Endothelial cell of umbilical vein (primary cell): ENCODE data around the gene GSG1L.

Experiments
- CTCF ChIP-seq, 2 donors: IDR thresholded peaks; 1 replicate in 1 of 2; 2 replicates in 1 of 2; pipeline ENCODE4 v1.5.1; 2011; ENCODE audit warnings: low read length in 2 of 2, mild to moderate bottlenecking in 2 of 2, moderate library complexity in 2 of 2, control low read depth in 1 of 2, inconsistent platforms in 1 of 2, low read depth in 1 of 2; ENCODE audit not compliant: insufficient read depth in 1 of 2; ENCODE audit errors: extremely low read depth in 1 of 2
- EZH2 ChIP-seq: IDR thresholded peaks from 2 replicates; pipeline ENCODE4 v1.6.1; 2012; ENCODE audit warnings: borderline replicate concordance, low read depth, mild to moderate bottlenecking, moderate library complexity, low read length, inconsistent platforms; ENCODE audit not compliant: severe bottlenecking
- JUN ChIP-seq: IDR thresholded peaks from 2 replicates; pipeline ENCODE4 v1.6.1; 2011; ENCODE audit warnings: borderline replicate concordance, low read depth; ENCODE audit not compliant: insufficient read length, insufficient read depth
- POLR2A ChIP-seq: IDR thresholded peaks from 2 replicates; pipeline ENCODE4 v1.6.1; 2012; ENCODE audit warnings: low read depth, mild to moderate bottlenecking, control low read depth, low read length
- POLR2AphosphoS5 ChIP-seq: IDR thresholded peaks from 2 replicates; pipeline ENCODE4 v1.6.1; 2012; ENCODE audit warnings: low read depth, mild to moderate bottlenecking, control low read depth, low read length, moderate library complexity; ENCODE audit not compliant: insufficient read depth
- TF ChIP-seq, protein P1 (sequence below): IDR thresholded peaks from 2 replicates; pipeline ENCODE4 v1.6.1; 2011; ENCODE audit not compliant: insufficient read depth, insufficient read length

DNA sequence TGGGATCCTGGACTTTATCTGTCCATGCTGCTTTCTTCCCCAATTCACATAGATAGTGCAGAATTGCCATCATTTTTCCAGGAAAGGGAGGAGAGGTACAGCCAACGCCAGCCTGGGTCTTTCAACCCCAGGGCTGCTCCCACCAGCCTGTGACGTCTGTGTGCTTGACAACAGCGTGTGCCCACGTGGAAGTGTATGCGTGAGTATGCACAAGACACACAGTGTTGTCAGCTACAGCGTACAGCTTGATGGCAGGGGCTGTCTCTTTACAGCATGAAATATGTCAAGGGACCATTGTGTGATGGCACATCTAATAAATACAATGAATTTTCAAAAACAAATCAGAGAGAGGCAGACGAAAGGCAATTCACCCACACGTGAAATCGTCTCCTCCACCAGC, 62.3 kb downstream of the GSG1L start:
- TF ChIP-seq CTCF (IDR thresholded peaks at IDR 0.05; ENCODE audit: extremely low read depth in 1 of 2, insufficient read depth in 1 of 2, low read depth in 1 of 2, low read length in 2 of 2) (no peak), POLR2A (no peak), POLR2AphosphoS5 (no peak), EZH2 (no peak), JUN (no peak)
- TF ChIP-seq, protein P1, sequence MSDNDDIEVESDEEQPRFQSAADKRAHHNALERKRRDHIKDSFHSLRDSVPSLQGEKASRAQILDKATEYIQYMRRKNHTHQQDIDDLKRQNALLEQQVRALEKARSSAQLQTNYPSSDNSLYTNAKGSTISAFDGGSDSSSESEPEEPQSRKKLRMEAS = no peak
